ENCODE data around the gene TEX9. TPM values are rescaled to one million over a fixed set of nuclear protein-coding genes. Genes with fewer than 3 reads are reported as not detected.
"Not testable (repeated sequence)": the region's sequence is repeated elsewhere in the genome, so short reads cannot be mapped to it uniquely, and the experiment has no call there.

The TEX9 gene
- total RNA-seq, 2 donors from 2014 or later = 1.1 to 1.5 TPM

GRCh38 chr15:56356616-56357015 is 8.6 kb upstream of the TEX9 start:
- no peak for ATAC-seq

DNA sequence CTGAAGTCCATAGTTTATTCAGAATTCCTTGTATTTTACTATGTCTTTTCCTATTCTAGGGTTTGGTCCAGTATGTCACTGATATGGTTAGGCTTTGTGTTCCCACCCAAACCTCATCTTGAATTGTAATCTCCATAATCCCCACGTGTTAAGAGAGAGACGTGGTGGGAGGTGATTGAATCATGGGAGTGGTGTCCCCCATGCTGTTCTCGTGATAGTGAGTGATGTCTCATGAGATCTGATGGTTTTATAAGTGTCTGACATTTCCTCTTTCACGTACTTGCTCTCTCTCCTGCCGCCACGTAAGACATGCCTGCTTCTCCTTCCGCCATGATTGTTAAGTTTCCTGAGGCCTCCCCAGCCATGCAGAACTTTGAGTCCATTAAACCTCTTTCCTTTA is 6.6 kb upstream of the TEX9 start:
- intact Hi-C loops (cut with DNase I) = no loop called here
- DNase-seq (no peak), ATAC-seq (no peak)

More at GRCh38 chr15:56356616-56357015, 8.6 kb upstream of the TEX9 start:
- no peak for DNase-seq
- intact Hi-C loops (cut with DNase I) = no loop called here

DNA sequence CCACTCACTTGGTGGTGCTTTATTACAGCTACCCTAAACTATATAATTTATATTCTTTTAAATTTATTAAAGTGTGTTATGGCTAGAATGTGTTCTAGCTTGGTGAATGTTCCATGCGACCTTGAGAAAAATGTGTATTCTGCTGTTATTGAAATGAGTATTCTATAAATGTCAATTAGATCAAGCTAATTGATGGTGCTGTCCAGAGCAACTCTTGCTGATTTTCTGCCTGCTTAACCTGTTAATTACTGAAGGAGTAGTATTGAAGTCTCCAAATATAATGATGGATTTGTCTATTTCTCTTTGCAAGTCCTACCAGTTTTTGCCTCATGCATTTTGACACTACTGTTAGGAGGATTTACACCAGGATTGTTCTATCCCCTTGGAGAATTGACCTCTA is 3.2 kb upstream of the TEX9 start:
- ATAC-seq (no peak), DNase-seq (no peak)
- intact Hi-C loops (cut with DNase I) = no loop called here

DNA sequence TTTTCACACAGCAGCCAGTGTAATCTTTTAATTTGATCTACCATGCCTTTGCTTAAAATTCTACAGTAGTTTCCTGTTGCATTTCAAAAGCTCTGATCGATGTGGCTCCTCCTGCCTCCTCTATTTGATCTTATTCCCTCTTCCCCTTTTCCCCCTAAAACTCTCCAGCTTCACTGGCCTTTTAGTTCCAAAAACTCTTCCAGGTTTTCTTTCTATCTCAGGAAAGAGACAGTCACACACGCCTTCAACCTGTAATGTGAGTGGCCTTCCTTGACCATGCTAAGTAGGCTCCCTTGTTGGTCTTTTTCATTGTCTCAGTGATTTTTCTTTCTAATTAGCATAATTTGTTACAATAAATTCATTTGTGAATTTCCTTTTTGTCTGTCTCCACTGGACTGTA is 985 bp downstream of the TEX9 start:
- no peak for ATAC-seq
- DNase-seq = no peak
- intact Hi-C loops (cut with DNase I) = no loop called here

- ATAC-seq = no peak
- intact Hi-C loops (cut with DNase I) = no loop called here
- DNase-seq = no peak
Observed at GRCh38 chr15:56367156-56367555, 1.9 kb downstream of the TEX9 start.

- DNase-seq = no peak
- intact Hi-C loops (cut with DNase I) = no loop called here
- ATAC-seq = no peak
Observed at GRCh38 chr15:56369234-56369633, 4.0 kb downstream of the TEX9 start.

GRCh38 chr15:56371495-56372147 is 6.4 kb downstream of the TEX9 start:
- DNase-seq (no peak), ATAC-seq (no peak)
- intact Hi-C loops (cut with DNase I) = no loop called here

DNA sequence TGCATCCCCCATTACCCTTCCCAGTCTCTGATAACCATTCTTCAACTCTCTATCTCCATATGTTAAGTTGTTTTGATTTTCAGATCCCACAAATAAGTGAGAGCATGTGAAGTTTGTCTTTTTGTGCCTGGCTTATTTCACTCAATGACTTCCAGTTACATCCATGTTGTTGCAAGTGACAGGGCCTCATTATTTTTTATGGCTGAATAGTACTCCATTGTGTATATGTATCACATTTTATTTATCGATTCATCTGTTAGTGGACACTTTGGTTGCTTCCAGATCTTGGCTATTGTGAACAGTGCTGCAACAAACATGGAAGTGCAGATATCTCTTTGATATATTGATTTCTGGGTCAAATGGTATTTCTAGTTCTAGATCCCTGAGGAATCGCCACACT is 9.5 kb downstream of the TEX9 start:
- intact Hi-C loops (cut with DNase I); DNase-seq: not testable (repeated sequence)

DNA sequence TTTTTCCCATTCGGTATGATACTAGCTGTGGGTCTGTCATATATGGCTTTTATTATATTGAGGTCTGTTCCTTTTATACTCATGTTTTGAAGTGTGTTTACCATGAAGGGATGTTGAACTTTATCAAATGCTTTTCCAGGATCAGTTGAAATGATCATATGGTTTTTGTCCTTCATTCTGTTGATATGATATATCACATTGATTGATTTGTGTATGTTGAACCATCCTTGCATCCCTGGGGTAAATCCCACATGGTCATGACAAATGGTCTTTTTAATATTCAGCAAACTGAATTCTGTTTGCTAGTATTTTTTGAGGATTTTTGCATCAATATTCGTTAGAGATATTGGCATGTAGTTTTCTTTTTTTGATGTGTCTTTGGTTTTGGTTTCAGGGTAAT is 12.6 kb downstream of the TEX9 start:
- intact Hi-C loops (cut with DNase I); ATAC-seq; DNase-seq: not testable (repeated sequence)

More for the DNA sequence above, 9.5 kb downstream of the TEX9 start:
- not testable (repeated sequence) for ATAC-seq

DNA sequence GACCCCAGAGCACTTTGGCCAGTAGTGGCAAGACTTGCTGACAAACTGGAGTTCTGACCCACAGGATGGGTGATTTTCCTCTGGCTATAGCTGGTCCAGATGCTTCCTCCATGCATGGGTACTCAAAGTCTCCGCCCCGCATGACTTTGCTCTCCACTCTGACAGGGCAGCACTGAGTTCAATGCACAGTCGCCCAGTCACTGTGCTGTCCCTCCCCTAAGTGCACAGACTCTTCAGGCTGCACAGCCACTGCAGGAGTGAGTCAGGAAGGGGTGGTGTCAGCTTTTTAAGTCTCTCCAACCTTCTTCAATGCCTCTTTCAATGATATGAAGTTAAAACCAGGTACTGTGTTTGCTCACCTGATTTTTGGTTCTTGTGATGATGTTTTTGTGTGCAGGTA is 17.8 kb downstream of the TEX9 start:
- ATAC-seq (no peak), DNase-seq (no peak)
- intact Hi-C loops (cut with DNase I) = no loop called here

- DNase-seq (no peak), ATAC-seq (no peak)
- intact Hi-C loops (cut with DNase I) = no loop called here
Observed at GRCh38 chr15:56385908-56386307, 20.7 kb downstream of the TEX9 start.

- no peak for ATAC-seq
Observed at GRCh38 chr15:56390739-56391267, 25.6 kb downstream of the TEX9 start.

DNA sequence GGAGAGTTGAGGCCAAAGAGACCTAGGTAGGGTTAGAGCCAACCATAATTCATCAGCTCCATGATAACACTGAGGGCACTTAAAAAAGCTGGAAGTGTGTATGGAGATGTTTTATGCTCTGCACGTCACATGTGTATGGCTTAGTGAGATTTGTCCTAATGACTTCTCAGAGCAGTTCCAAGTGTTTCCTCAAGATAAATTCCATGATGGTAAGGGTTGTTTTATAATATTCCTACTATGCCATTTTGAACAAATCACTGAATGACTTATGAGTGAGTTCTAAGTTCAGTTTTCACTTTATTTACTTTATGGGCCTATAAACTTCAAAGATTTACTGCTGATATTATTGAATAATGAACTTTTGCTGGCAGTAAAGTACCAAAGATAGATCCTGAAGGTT is 28.1 kb downstream of the TEX9 start:
- intact Hi-C loops (cut with DNase I) = no loop called here
- DNase-seq = no peak
- no peak for ATAC-seq

More at GRCh38 chr15:56390739-56391267, 25.6 kb downstream of the TEX9 start:
- no peak for DNase-seq
- intact Hi-C loops (cut with DNase I) = no loop called here

GRCh38 chr15:56394909-56395308 is 29.7 kb downstream of the TEX9 start:
- DNase-seq = no peak
- ATAC-seq = no peak
- intact Hi-C loops (cut with DNase I) = no loop called here

DNA sequence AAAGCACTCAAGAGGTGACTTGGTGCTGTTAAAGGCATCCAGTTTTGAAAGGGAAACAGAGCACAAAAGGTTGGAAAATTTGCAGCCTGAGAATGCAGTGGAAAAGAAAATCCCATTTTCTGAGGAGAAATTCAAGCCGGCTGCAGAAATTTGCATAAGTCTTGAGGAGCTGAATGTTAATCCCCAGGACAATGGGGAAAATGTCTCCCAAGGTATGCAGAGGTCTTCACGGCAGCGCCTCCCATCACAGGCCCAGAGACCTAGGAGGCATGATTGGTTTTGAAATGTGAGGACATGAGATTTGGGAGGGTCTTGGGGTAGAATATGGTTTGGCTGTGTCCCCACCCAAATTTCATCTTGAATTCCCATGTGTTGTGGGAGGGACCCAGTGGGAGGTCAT is 32.1 kb downstream of the TEX9 start:
- intact Hi-C loops (cut with DNase I); ATAC-seq; DNase-seq: not testable (repeated sequence)

DNA sequence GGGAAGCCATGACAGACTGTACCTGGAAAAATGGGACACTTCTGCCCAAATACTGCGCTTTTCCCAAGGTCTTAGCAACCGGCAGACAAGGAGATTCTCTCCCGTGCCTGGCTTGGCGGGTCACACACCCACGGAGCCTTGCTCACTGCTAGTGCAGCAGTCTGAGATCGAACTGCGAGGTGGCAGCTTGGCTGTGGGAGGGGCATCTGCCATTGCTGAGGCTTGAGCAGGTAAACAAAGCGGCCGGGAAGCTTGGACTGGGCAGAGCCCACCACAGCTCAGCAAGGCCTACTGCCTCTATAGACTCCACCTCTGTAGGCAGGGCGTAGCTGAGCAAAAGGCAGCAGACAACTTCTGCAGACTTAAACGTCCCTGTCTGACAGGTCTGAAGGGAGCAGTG is 34.0 kb downstream of the TEX9 start:
- intact Hi-C loops (cut with DNase I); ATAC-seq; DNase-seq: not testable (repeated sequence)

DNA sequence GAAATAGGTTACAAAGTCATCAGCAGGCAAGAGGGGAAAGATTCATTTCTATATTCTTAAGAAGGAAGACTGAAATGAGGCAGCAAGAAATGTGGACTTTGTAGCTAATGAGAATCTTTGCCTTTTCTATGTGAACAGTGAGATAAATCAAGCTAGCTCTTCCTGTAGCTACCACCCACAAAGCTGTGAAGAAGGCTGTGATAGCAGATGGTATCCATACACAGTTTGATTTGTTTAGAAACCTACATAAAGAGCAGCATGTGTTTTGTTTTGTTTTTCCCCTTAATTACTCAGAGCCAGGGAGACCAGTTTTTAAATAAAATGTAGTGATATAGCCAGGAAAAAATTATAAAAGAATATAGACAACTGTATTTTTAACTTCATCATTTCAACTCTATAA is 45.5 kb downstream of the TEX9 start:
- no peak for DNase-seq
- intact Hi-C loops (cut with DNase I) = no loop called here
- ATAC-seq = no peak

DNA sequence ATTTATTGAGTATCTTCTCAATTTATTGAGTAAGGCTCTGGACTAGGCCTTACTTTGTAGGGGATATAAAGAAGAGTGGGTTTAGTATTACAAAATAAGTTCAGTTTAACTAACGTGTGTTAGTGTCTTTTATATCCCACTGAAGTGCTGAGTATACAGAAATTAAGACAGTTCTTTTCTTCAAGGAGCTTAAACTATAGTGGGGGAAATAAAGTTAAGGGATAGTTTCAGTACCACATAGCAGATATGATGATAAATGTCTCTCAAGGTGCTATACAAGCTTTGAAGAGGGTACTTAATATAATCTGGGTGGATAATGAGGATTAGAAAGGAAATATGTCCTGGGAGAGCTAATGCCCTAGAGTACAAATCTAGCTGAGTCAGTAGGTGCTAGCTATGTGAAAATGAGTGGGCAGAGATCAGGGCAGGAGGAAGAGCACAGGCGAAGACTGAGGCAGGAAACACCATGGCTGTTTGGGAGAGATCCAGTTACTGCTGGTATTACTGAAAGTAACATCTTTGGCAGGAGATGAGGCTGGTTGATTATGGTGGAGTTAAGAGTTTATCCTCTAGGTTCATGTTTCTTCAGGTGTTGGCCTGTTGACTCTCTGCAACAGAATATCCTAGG is 46.0 kb downstream of the TEX9 start:
- no peak for ATAC-seq
- DNase-seq = no peak
- intact Hi-C loops (cut with DNase I) = no loop called here

DNA sequence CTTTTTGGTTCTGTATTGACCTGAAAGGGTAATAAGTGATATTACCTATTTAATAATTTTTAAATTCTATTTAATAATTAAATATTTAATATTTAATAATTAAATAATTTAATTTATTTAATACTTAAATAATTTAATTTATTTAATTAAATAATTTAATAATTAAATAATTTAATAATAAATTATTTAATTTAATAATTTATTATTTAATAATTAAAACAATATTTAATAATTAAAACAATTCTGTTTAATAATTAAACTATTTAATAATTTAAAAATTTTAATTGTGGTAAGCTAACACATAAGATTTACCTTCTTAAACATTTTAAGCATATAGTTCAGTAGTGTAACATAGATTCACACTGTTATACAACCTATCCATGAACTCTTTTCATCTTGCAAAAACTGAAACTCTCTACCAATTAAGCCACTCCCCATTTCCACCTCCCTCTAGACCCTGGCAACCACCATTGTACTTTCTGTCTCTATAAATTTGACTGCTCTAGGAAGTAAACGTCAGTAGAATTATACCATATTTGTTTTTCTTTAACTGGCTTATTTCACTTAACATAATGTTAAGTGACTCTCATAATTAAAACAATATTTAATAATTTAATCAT is 48.0 kb downstream of the TEX9 start:
- DNase-seq; intact Hi-C loops (cut with DNase I); ATAC-seq: not testable (repeated sequence)

DNA sequence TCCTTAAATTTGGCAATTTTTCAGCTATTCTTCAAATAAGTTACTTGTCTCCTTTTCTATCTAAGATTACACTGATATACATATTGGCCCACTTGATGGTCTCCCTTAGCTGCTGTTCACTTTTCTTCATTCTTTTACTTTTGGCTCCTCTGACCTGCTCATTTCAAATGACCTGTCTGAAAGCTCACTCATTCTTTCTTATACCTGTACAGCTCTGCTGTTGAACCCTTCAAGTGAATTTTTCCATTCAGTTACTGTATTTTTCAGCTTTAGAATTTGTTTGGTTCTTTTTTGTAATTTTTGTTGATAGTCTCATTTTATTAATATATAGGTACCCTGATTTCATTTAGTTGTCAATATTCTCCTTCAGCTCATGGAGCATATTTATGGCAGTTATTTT is 60.0 kb downstream of the TEX9 start:
- intact Hi-C loops (cut with DNase I) = no loop called here
- ATAC-seq (no peak), DNase-seq (no peak)
